HEK293T (cell line): ENCODE measurements around the gene MAP3K8.

Experiments used
- CTCF ChIA-PET: fragments of 350-600 bp; formaldehyde crosslinking; extraction: SDS; loops from one replicate; lab custom pipeline; 2021; ENCODE audit warnings: antibody characterized with exemption, inconsistent platforms; lab: Yijun Ruan, JAX
- POLR2A ChIA-PET: fragments of 350-600 bp; formaldehyde crosslinking; extraction: SDS; loops from one replicate; lab custom pipeline; 2020; ENCODE audit warnings: antibody characterized with exemption, inconsistent platforms; lab: Yijun Ruan, JAX
- DNase-seq: peaks from one replicate; pipeline ENCODE4 v3.0.0; 2012; ENCODE audit warnings: mixed read lengths; ENCODE audit errors: extremely low spot score
- ARNT ChIP-seq: fragments of 450-650 bp; IDR thresholded peaks from 2 replicates; pipeline ENCODE4 v1.6.1; 2017; ENCODE audit warnings: mild to moderate bottlenecking
- BHLHE40 ChIP-seq: fragments of 450-650 bp; IDR thresholded peaks from 2 replicates; pipeline ENCODE4 v1.6.1; 2016; ENCODE audit warnings: mild to moderate bottlenecking, moderate library complexity, borderline replicate concordance
- CTBP1 ChIP-seq: fragments of 450-650 bp; IDR thresholded peaks from 2 replicates; pipeline ENCODE4 v1.6.1; 2016; ENCODE audit warnings: borderline replicate concordance
- FOXA1 ChIP-seq: fragments of 450-650 bp; IDR thresholded peaks from 2 replicates; pipeline ENCODE4 v1.6.1; 2016; ENCODE audit warnings: mild to moderate bottlenecking
- FOXK2 ChIP-seq: fragments of 450-650 bp; IDR thresholded peaks from 2 replicates; pipeline ENCODE4 v1.6.1; 2016; ENCODE audit warnings: mild to moderate bottlenecking
- FOXM1 ChIP-seq: fragments of 450-650 bp; IDR thresholded peaks from 2 replicates; pipeline ENCODE4 v1.6.1; 2017; ENCODE audit warnings: mild to moderate bottlenecking, borderline replicate concordance
- L3MBTL2 ChIP-seq: fragments of 450-650 bp; conservative IDR thresholded peaks from 2 replicates; pipeline ENCODE4 v1.6.1; 2016; ENCODE audit warnings: mild to moderate bottlenecking
- NFRKB ChIP-seq: fragments of 450-650 bp; IDR thresholded peaks from 2 replicates; pipeline ENCODE4 v1.6.1; 2016; ENCODE audit warnings: mild to moderate bottlenecking, moderate library complexity
- PKNOX1 ChIP-seq: fragments of 450-650 bp; IDR thresholded peaks from 2 replicates; pipeline ENCODE4 v1.6.1; 2016
- SP1 ChIP-seq: fragments of 450-650 bp; IDR thresholded peaks from 2 replicates; pipeline ENCODE4 v1.6.1; 2017
- SUZ12 ChIP-seq: fragments of 450-650 bp; IDR thresholded peaks from 2 replicates; pipeline ENCODE4 v1.6.1; 2016; ENCODE audit warnings: mild to moderate bottlenecking
- TARDBP ChIP-seq: fragments of 450-650 bp; IDR thresholded peaks from 2 replicates; pipeline ENCODE4 v1.6.1; 2016

The MAP3K8 gene

GRCh38 chr10:30510932-30511700 is 77.1 kb downstream of the MAP3K8 start:
- POLR2A ChIA-PET: interaction anchor here (0.7 kb wide), 1 partner anchor 76 kb away, joined by 3 read pairs; no protein-coding TSS in a partner anchor
- TF ChIP-seq FOXM1 (no peak), SP1 (no peak), PKNOX1 (no peak), TARDBP (no peak), NFRKB (no peak), FOXA1 (no peak), ARNT (no peak), FOXK2 (no peak), SUZ12 (no peak), L3MBTL2 (no peak), BHLHE40 (no peak), CTBP1 (no peak)
- CTCF ChIA-PET: interaction anchor here (0.6 to 1.2 kb wide), 4 partner anchors 23 to 892 kb away, joined by 3 to 6 read pairs (median 4); no protein-coding TSS in a partner anchor
- DNase-seq: no peak
